Hepatic stellate cell (primary cell): ENCODE measurements around the gene ZSCAN1.

Experiments used
- DNase-seq: peaks from one replicate; pipeline ENCODE4 v3.0.0; 2011; ENCODE audit warnings: low spot score

The ZSCAN1 gene

DNA sequence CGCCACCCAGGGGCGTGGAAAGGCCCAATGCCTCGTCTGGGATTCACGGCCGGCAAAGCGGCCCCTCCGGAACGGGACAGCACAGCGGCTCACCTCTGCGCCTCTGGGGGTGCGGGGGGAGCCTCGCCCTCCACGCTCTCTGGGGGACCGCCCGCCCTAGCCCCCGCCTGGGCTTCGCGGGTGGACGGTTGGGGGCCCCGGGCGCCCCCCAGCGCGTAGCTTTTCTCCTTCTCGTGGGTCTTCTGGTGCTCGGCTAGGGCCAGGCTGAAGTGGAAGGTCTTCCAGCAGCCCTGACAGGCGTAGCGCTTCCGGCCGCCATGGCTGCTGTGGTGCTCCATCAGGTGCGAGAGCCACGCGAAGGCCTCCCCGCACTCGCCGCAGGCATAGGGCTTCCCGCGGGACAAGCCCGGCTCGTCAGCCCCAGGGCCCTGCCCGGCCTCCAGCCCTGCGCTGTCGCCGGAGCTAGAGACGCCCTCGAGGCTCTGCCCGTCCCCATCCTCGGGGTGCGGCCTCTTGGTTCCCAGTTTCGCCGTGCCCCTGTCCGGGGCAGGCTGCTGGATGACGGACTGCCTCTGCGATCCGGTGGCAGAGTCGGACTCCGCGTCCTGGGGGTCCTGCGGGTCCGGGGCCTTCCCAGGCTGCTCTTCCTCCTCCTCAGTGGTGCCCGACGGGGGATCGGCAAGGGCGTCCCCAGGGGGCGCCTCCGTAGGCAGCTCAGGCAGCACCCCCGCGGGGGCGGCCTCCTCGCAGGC lies 50.9 kb downstream of the ZSCAN1 start:
- DNase-seq: no peak

GRCh38 chr19:58085348-58085875 lies 51.6 kb downstream of the ZSCAN1 start:
- DNase-seq: no peak

DNA sequence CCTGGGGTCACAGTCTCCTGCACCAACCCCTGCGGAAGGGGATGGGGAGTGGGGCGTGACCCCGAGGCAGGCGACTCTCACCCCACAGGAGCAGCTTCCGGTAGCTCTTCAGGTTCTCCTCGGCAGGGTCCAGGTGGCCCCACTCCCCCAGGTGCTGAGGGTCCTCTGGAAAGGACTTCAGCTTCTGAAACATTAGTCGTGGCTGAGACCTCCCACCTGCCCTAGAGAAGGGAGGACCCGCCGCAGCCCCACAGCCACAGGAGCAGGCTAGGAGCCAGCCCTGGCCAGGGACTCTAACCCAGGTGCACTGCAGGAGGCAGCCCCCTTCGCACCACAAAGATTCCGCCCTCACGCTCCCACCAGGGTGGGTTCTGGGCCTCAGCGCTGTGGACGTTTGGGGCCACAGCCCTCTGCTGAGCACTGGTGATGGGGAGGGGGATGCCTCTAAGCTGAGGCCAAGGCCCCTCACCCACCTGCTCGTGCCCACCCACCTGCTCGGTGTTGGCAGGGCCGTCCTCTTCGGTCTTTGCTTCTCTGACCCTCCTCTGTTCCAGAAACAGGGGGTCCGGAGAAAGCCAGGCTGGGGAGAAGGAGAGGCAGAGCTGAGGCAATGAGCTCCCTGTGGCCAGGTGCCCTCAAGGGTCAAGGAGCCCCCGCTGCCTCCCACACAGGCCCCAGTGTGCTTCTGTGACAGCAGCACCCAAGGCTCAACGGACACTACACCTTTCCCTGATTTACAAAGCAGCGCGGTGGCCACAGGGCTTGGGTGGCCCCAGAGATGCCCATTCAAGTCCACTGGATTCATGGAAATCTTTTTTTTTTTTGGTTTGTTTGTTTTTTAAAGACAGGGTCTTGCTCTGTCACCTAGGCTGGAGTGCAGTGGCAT lies 53.2 kb downstream of the ZSCAN1 start:
- no peak for DNase-seq

DNA sequence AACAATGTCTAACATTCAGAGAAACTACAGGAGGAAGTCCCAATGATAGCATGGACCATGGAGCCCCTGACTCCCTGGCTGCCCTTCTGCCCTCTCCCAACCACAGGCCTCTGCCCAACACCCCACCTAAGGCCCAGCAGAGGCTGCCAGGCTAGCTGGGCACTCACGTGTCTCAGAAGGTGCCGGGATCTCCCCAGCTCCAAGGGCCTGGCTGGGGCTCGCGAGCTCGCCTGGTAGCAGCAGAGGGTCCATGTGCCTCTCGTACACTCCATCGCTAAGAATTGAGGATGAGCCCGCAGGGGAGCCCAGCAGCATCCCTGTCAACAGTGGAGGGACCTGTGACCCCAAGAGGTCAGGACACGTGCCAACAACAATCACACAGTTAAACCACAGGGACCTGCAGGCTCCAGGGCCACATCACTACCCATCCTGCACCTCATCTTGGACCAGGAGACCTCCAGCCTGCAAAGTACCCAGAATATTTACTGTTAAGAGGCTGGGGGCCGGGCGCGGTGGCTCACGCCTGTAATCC lies 54.8 kb downstream of the ZSCAN1 start:
- no peak for DNase-seq

DNA sequence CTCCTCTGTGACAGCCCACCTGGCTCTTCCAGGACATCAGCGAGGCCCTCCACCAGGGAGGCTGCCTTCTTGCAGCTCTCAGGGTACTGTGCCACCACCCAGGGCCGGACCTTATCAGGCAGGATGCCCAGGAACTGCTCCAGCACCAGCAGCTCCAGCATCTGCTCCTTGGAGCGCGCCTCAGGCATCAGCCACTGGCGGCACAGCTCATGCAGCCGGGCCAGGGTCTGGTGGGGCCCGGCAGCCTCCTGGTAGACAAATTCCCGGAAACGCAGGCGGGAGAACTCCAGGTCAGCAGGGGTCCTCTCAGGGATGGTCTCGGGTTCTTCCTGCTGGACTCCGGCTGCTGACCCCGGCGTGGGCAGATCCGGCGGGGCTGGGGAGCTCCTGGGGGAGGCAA lies 56.0 kb downstream of the ZSCAN1 start:
- DNase-seq: no peak

DNA sequence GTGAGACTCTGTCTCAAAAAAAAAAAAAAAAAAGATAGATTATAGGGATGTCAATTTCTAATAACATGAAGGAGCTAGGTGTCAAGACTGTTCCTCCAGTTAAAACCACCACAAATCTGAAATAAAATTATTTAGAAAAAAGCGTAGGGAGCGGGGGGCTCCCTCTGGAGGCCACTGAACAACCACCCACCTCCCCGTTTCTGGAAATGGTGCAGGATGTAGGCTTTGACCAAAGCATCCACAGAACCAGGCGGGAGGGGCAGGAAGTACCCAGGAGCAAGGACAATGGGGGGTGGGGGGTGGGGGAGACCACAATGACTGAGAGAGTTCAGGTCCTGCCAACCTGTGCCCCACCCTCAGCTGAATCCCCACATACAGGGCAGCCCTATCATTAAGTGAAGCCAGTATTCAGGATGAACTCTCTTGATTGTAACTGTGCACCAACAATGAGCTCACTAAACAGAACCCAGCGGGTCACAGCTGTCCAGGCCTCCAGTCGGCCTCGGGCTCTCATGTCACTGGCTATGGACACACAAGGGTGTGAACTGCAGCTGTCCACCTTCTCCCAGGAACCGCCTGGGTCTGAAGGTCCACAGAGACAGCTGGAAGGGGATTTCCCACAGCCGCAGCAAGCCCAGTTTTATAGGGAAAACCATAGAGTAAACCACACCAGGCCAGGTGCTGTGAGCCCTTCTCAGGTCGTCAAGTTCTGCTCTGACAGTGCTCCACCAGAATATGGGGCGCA lies 57.6 kb downstream of the ZSCAN1 start:
- DNase-seq: no peak

GRCh38 chr19:58093071-58093470 lies 59.2 kb downstream of the ZSCAN1 start:
- no peak for DNase-seq

GRCh38 chr19:58095328-58095727 lies 61.5 kb downstream of the ZSCAN1 start:
- DNase-seq: no peak

DNA sequence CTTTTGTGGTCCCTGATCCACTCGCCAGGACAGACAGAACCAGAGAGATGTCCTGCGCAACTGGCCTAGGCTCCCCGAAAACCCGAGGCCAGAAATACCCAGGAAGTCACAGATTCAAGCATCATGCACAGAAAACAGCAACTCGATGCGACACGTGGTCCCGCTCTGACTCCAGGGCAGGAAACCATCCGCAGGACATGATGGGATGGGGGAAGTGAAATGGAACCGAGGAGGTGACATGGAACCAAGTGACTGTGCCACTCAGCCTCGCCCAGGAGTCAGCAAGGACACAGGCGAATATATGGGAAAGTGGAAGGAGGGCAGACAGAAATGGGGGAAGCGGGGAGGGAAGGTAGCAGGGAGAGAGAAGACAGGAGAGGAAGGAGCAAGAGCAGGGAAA lies 63.1 kb downstream of the ZSCAN1 start:
- DNase-seq: no peak

DNA sequence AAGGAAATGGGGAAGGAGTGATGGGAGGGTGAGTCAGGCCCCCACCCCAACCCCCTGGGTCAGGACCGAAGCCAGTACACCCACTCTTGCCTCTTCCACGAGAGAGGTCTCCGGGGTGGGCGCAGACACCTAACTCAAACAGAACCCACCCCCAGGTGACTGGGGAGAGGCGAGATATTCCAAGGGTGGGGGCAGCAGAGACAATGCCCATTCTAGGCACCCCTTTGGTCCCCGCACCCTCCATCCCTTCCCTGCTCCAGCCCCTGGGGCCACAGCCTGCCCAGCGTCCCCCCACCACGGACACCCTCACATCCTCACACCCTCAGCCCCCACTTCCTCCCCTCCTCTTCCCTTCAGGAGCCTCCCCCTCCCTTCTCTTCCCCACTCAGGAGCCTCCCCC lies 63.5 kb downstream of the ZSCAN1 start:
- no peak for DNase-seq

GRCh38 chr19:58097781-58098681 lies 64.2 kb downstream of the ZSCAN1 start, which contains the start of gene ZSCAN18:
Gene ZSCAN18, minus strand, starts transcription at chr19:58098231. Its CDS starts 7,964 bp downstream, at chr19:58090267.
- DNase-seq: peak; percentile 95

- no peak for DNase-seq
Measured at GRCh38 chr19:58098682-58098998, 64.8 kb downstream of the ZSCAN1 start.
